GM18858 (cell line): ENCODE measurements around the gene SLC10A1.
"Not testable (repeated sequence)": the region's sequence is repeated elsewhere in the genome, so short reads cannot be mapped to it uniquely, and the experiment has no call there.

Experiments
- ATAC-seq: cut with Tn5 transposase; IDR thresholded peaks from one replicate; pipeline ENCODE4 v1.9.1; 2021; ENCODE audit not compliant: unreplicated experiment

The SLC10A1 gene

DNA sequence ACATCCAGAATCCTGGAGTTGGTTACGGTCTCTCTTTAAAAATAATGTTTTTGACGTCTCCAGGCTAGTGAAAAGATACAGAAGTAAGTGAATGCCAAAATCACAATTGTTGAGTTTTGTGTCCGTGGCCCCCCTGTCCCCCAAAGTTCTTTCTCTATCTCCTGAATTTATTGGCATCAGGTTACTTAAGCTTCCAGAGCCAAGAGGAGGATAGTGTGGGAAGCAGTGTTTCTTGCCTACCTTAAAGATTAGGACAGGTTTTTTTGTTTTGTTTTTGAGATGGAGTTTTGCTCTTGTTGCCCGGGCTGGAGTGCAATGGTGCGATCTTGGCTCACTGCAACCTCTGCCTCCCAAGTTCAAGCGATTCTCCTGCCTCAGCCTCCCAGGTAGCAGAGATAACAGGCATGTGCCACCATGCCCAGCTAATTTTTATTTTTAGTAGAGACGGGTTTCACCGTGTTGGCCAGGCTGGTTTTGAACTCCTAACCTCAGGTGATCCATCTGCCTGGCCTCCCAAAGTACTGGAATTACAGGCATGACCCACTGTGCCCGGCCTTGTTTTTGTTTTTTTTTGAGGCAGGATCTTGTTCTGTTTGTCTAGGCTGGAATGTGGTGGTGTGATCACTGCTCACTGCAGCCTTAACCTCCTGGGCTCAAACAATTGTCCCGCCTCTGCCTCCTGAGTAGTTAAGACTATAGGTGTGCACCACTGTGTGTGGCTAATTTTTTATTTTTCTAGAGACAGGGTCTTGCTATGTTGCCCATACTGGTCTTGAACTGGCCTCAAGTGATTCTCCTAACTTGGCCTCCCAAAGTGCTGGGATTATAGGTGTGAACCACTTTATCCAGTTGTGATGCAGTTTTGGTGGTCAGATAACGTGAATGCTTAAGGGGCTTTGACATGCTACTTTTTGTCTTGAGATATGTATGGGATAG is 24.7 kb downstream of the SLC10A1 start:
- ATAC-seq, result no peak

DNA sequence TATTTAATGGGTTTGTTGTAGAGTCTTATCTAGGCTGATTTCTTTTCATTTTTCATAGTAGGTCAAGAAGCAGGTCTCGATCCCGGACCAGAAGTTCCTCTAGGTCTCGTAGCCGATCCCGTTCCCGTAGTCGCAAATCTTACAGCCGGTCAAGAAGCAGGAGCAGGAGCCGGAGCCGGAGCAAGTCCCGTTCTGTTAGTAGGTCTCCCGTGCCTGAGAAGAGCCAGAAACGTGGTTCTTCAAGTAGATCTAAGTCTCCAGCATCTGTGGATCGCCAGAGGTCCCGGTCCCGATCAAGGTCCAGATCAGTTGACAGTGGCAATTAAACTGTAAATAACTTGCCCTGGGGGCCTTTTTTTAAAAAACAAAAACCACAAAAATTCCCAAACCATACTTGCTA is 25.9 kb downstream of the SLC10A1 start:
- no peak for ATAC-seq

DNA sequence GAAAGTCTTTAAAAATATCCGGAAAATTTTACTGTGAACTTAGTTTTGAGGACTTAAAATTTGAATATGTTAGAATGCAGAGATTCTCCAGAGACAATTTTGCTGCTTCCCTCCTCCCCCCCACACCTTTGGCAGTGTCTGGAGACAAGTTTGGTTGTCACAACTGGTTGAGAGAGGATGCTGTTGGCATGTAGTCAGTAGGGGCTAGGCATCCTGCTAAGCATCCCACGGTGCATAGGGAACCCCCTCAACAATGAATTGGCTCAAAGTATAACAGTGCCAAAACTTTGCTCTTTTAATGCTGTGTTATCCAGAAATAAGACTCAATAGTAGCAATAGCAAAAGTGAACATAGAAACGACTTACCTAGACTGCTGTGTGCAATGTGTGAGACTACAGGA is 26.5 kb downstream of the SLC10A1 start:
- ATAC-seq, result no peak

DNA sequence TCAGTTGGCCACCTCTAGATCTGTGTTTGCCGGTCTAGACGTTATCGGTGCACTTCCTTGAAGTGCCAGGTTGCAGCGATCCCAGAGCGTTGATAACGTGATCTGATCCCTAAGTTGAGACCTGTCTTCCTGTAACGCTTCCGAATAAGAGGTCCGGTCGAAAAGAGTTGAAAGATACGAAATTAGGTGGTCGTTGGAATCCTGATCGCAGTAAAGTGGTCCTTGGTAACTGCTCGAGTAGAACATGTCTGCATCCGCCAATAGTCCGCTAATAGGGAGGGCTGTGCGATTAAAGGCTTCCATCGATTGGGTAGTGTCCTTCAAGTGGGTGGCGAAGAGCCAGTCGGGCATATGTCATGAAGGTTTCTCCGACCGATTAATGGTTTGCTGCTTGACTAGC is 27.4 kb downstream of the SLC10A1 start:
- no peak for ATAC-seq

- no peak for ATAC-seq
Observed at GRCh38 chr14:69768873-69769272, 28.2 kb downstream of the SLC10A1 start.

GRCh38 chr14:69767369-69767999 is 29.6 kb downstream of the SLC10A1 start:
- peak; percentile 53 for ATAC-seq

- peak; percentile 54 for ATAC-seq
Observed at GRCh38 chr14:69766984-69767368, 30.1 kb downstream of the SLC10A1 start, which contains the start of gene SRSF5. SRSF5 (plus strand) TSS chr14:69767142; CDS start chr14:69768157, 1,015 bp downstream.

GRCh38 chr14:69763761-69764510 is 33.1 kb downstream of the SLC10A1 start:
- no peak for ATAC-seq

DNA sequence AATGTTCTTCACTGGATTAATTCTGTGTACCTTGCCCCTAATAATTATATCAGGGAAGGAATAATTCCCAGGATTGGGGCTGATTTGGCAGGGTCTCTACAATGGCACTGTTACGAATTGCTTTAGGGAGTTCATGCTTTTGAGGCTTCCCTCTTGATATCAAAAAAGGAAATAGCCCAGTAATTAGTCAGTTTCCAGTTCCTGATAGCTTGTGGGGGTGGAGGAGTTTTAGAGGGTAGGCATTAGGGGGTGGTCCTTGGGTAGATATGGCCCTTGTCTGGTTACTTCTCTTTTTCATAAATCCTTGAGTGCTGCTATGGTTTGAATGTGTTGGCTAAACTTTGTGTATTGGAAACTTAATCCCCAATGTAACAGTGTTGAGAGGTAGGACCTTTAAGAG is 36.2 kb downstream of the SLC10A1 start:
- ATAC-seq, result no peak

GRCh38 chr14:69756298-69756697 is 40.7 kb downstream of the SLC10A1 start:
- ATAC-seq, result no peak

- ATAC-seq, result no peak
Observed at GRCh38 chr14:69755784-69756183, 41.3 kb downstream of the SLC10A1 start.

DNA sequence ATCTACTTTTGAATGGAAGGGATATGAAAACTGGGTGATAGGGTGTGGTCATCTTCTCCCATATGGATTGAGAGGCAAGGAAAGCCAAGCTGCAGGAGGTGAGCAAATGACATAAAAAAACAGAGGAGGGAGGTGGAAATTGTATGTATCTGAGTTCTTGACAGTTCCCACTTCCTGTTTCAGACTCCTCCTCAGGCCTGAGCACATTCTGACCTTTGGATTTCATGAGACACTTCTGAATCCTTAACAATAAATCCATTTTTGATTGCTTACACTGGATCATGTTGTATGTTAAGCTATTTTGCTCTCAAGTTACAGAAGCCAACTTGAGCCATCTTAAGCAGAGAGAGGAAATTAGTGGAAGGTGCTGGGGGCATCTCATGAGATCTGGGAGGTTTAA is 41.7 kb downstream of the SLC10A1 start:
- ATAC-seq, result no peak

DNA sequence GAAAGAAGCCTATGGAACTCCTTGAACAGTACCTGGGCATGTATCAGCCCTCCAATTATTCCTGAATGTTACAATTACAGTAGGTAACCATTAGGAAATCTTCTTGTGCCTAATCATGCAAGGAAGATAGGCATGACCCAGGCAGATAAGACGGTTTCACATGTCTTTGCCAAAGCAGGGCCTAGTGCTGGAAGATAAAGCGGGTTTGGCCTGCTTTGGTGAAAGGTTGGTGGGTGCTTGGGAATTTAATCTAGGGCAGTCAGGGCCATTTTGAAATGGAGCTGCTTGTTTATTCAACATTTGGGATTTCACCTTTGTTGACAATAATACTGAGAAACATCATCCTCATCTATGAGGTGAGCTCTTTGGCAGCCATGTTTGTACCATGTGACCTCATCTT is 42.6 kb downstream of the SLC10A1 start:
- ATAC-seq, result no peak

- ATAC-seq, result no peak
Observed at GRCh38 chr14:69753860-69754259, 43.2 kb downstream of the SLC10A1 start.

DNA sequence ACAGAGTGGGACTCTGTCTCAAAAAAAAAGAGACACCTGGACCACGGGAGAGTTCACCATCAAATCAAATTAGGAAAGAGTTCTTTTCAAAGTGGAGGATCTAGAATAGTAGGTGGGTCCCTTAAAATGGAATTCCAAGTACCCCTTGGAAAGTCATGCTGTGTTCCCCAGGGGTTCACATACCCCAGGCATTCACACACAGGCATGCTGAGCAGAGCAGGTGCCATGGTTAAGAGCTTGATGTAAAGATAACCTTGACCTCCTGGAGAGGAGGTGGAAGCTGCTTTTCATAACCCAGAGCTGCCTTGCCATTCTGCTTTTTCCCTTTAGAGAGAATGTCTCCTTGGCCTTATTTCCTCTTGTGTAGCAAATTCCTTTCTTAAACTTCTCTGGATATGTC is 44.3 kb downstream of the SLC10A1 start:
- ATAC-seq, result no peak

DNA sequence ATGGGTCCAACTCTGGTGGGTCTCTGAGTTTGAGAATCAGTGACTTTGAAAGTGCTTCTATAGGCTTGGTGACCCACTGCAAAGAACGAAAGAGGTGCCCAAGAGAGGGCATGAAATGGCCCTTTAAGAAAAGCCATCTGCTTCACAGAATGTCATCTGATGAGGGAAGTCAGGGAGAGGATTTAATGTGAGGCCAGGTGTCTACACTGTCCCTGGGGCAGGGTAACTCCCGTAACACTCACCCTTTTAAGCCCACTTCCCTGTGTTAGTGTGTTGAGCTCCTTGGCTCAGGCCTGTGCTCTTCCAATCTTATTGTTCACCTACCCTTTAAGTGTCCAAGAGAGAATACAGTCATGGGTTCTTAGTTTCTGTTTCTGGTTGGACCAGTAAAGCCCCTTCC is 46.5 kb downstream of the SLC10A1 start:
- no peak for ATAC-seq

DNA sequence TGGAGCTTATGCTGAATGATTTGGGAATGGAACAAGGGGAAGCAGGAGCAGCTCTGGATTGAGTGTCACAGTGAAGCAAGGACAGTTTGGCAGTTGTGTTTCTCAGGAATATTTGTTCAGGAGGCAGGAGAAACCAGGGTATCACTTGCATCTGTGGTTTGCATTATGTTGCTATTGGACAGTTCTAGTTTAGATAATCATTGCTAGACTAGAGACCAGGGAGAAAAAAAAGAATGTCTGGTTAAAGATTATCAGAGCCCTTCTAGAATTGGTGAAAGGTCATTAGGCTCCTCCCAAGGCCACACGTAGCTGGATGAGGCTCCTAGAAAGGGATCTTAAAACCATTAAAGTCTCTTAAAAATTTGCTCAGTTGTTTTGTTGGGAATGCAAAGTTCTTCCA is 47.1 kb downstream of the SLC10A1 start:
- no peak for ATAC-seq

DNA sequence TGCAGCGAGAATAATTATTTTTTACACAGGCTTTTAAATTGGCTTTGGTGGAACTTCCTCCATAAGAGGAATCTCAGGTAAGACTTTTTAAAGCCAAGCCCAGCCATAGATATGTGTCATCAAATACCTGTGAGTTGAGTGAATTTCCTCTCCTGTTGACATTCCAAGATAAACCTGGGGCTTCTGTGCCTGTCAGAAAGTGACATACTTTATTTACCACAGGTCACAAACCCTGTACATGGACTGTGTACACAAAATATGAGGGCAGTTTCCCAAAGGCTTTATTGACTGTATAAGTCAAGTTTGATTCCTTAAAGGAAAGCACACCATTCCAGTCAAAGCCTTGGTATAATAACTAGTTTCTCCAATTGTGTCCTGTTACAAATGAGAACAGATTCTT is 56.0 kb downstream of the SLC10A1 start:
- ATAC-seq, result no peak

DNA sequence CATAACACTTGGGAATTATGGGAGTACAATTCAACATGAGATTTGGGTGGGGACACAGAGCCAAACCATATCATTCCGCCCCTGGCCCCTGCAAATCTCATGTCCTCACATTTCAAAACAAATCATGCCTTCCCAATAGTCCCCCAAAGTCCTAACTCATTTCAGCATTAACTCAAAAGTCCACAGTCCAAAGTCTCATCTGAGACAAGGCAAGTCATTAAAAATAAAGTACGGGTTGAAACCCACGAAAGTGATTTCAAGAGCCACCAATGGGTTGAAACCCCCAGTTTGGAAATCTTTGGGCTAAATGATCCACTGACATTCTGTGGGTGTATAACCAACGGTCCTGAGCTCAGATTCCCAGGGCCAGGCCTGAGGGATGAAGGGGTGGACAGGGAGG is 60.6 kb downstream of the SLC10A1 start:
- not testable (repeated sequence) for ATAC-seq

- ATAC-seq, result not testable (repeated sequence)
Observed at GRCh38 chr14:69731919-69732598, 65.0 kb downstream of the SLC10A1 start.

- ATAC-seq, result no peak
Observed at GRCh38 chr14:69727860-69728259, 69.2 kb downstream of the SLC10A1 start.
